GM12872 (cell line): ENCODE measurements around the gene LCORL.
A peak's percentile ranks its signal among the peaks of the same experiment; 100 is the strongest.

Experiments
- TF ChIP-seq, protein P1 (sequence below): IDR thresholded peaks from 3 replicates; pipeline ENCODE4 v1.5.1; 2011; ENCODE audit warnings: low read depth, mild to moderate bottlenecking, low read length, moderate library complexity; ENCODE audit not compliant: insufficient read depth

The LCORL gene

DNA sequence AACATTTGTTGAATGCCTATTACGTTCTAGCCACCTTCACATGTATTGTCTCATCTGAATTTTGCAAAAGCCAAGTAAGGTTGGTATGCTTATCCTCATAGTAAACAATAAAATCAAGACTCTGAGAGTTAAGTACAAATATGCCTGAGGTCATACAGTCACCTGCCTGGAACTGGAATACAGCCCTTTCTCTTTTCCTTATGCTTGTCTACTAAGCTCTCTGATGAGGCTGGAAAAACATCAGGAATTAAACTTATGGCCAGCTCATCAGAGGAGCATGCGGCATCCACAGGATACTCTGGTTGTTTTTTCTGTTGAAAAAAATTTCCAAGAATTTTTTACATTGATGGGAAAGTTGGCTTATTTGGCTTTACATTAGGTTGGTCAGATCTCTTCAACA, 175.3 kb downstream of the LCORL start:
- TF ChIP-seq, protein P1, sequence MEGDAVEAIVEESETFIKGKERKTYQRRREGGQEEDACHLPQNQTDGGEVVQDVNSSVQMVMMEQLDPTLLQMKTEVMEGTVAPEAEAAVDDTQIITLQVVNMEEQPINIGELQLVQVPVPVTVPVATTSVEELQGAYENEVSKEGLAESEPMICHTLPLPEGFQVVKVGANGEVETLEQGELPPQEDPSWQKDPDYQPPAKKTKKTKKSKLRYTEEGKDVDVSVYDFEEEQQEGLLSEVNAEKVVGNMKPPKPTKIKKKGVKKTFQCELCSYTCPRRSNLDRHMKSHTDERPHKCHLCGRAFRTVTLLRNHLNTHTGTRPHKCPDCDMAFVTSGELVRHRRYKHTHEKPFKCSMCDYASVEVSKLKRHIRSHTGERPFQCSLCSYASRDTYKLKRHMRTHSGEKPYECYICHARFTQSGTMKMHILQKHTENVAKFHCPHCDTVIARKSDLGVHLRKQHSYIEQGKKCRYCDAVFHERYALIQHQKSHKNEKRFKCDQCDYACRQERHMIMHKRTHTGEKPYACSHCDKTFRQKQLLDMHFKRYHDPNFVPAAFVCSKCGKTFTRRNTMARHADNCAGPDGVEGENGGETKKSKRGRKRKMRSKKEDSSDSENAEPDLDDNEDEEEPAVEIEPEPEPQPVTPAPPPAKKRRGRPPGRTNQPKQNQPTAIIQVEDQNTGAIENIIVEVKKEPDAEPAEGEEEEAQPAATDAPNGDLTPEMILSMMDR, result no peak

GRCh38 chr4:17823871-17824669, 197.5 kb downstream of the LCORL start:
- TF ChIP-seq, protein P1, result no peak

DNA sequence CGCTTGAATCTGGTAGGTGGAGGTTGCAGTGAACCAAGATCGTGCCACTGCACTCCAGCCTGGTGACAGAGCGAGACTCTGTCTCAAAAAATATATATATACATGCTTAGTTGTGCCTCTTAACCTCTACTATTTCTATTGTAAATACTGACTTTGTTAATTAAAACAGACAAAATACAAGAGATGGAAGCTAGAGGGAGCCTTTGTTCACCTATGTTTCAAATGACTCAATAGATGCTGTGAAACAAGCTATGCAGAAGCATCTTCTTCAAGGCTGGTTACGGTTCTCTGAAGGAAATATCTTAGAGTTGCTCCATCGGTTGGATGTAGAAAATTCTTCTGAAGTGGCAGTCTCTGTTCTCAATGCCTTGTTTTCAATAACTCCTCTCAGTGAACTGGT, 204.5 kb downstream of the LCORL start:
- TF ChIP-seq, protein P1, result peak; percentile 53

DNA sequence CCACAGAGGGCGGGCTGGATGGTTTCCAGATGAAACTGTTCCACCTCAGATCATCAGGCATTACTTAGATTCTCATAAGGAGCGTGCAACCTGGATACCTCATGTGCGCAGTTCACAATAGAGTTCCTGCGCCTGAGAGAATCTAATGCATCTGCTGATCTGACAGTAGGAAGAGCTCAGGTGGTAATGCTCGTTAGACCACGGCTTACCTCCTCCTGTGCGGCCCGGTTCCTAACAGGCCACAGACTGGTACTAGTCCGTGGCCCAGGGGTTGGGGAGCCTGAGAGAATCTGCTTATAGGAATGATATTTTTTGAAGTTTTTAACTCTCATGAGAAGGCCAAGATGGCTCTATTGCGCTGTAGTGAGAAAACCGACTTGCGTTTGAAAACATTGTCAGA, 205.4 kb downstream of the LCORL start:
- TF ChIP-seq, protein P1, result no peak

- TF ChIP-seq, protein P1, result no peak
Measured at GRCh38 chr4:17814140-17814539, 207.4 kb downstream of the LCORL start.

GRCh38 chr4:17812801-17813200, 208.8 kb downstream of the LCORL start:
- TF ChIP-seq, protein P1, result no peak

DNA sequence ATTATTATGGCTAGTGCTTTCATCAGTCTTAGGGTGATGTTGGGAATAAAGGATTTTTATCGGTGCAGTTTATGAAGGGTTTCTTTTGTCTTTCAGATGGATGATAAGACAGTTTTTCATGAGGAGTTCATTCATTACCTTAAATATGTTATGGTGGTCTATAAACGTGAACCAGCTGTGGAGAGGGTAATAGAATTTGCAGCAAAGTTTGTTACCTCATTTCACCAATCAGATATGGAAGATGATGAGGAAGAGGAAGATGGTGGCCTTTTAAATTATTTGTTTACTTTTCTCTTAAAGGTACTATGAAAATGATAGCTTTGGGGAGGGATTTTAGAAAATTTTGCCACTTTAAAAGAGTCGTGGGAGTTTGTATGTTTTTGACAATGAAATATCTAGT, 209.4 kb downstream of the LCORL start:
- TF ChIP-seq, protein P1, result no peak
